Liver (tissue), 3 donors: ENCODE measurements around the gene KIF26B.

Source experiments
- GABPA ChIP-seq, 2 donors: IDR thresholded peaks in 1 of 2; conservative IDR thresholded peaks in 1 of 2; 2 replicates each; pipeline ENCODE4 v1.6.1; 2016; ENCODE audit warnings: antibody characterized with exemption in 2 of 2, mild to moderate bottlenecking in 1 of 2, moderate library complexity in 1 of 2
- SP1 ChIP-seq: IDR thresholded peaks from 2 replicates; pipeline ENCODE4 v1.6.1; 2018; ENCODE audit warnings: antibody characterized with exemption, mild to moderate bottlenecking
- YY1 ChIP-seq: IDR thresholded peaks from 2 replicates; pipeline ENCODE4 v1.6.1; 2016; ENCODE audit warnings: antibody characterized with exemption, mild to moderate bottlenecking
- TF ChIP-seq, protein P1 (sequence below): fragments of 150-350 bp; IDR thresholded peaks from 2 replicates; pipeline ENCODE4 v1.5.1; 2017; ENCODE audit warnings: improper control_type of control experiment, low read depth, low read length; ENCODE audit not compliant: missing input control
- TF ChIP-seq, protein P2 (sequence below): IDR thresholded peaks from 2 replicates; pipeline ENCODE4 v1.6.1; 2016; ENCODE audit warnings: antibody characterized with exemption, mild to moderate bottlenecking
- TF ChIP-seq, protein P3 (sequence below): IDR thresholded peaks from 2 replicates; pipeline ENCODE4 v1.6.1; 2016; ENCODE audit warnings: antibody characterized with exemption
- donor health status: healthy.
- donor health status: healthy.

DNA sequence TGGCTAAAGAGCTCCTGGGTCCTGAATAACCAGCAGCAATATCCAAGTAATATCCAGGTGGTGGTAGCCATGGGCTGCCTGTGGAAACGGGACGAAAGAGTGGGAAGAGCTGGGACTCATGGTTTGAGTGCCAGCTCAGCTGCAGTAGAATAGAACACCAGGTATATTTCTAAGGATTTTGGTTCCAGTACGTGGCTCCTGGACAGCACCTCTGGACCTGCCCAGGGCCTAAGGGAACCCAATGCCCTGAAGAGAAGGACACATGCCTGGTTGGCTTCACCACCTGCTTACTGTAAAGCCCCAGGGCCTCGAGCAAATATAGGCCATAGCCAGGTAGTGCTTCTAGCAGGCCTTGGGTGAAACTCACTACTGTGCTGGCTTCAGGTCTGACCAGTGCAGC lies 566.7 kb downstream of the KIF26B start:
- TF ChIP-seq, protein P1, sequence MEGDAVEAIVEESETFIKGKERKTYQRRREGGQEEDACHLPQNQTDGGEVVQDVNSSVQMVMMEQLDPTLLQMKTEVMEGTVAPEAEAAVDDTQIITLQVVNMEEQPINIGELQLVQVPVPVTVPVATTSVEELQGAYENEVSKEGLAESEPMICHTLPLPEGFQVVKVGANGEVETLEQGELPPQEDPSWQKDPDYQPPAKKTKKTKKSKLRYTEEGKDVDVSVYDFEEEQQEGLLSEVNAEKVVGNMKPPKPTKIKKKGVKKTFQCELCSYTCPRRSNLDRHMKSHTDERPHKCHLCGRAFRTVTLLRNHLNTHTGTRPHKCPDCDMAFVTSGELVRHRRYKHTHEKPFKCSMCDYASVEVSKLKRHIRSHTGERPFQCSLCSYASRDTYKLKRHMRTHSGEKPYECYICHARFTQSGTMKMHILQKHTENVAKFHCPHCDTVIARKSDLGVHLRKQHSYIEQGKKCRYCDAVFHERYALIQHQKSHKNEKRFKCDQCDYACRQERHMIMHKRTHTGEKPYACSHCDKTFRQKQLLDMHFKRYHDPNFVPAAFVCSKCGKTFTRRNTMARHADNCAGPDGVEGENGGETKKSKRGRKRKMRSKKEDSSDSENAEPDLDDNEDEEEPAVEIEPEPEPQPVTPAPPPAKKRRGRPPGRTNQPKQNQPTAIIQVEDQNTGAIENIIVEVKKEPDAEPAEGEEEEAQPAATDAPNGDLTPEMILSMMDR: no peak
- no peak for TF ChIP-seq YY1
- TF ChIP-seq, protein P2, sequence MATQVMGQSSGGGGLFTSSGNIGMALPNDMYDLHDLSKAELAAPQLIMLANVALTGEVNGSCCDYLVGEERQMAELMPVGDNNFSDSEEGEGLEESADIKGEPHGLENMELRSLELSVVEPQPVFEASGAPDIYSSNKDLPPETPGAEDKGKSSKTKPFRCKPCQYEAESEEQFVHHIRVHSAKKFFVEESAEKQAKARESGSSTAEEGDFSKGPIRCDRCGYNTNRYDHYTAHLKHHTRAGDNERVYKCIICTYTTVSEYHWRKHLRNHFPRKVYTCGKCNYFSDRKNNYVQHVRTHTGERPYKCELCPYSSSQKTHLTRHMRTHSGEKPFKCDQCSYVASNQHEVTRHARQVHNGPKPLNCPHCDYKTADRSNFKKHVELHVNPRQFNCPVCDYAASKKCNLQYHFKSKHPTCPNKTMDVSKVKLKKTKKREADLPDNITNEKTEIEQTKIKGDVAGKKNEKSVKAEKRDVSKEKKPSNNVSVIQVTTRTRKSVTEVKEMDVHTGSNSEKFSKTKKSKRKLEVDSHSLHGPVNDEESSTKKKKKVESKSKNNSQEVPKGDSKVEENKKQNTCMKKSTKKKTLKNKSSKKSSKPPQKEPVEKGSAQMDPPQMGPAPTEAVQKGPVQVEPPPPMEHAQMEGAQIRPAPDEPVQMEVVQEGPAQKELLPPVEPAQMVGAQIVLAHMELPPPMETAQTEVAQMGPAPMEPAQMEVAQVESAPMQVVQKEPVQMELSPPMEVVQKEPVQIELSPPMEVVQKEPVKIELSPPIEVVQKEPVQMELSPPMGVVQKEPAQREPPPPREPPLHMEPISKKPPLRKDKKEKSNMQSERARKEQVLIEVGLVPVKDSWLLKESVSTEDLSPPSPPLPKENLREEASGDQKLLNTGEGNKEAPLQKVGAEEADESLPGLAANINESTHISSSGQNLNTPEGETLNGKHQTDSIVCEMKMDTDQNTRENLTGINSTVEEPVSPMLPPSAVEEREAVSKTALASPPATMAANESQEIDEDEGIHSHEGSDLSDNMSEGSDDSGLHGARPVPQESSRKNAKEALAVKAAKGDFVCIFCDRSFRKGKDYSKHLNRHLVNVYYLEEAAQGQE: no peak
- no peak for TF ChIP-seq SP1
- TF ChIP-seq GABPA (IDR thresholded peaks at IDR 0.05 in 1 of 2, conservative IDR thresholded peaks at IDR 0.05 in 1 of 2): no peak
- TF ChIP-seq, protein P3, sequence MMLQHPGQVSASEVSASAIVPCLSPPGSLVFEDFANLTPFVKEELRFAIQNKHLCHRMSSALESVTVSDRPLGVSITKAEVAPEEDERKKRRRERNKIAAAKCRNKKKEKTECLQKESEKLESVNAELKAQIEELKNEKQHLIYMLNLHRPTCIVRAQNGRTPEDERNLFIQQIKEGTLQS: no peak
